Skeletal muscle cell (primary cell): ENCODE data around the gene RELN.

Source experiments
- DNase-seq: peaks from one replicate; pipeline ENCODE4 v3.0.0-alpha.2; 2010; ENCODE audit warnings: low read depth
- H3K4me3 ChIP-seq: 2 replicates; pipeline ENCODE4 v1.5.1; 2011; ENCODE audit warnings: low read depth, mild to moderate bottlenecking, control low read depth, low read length, moderate library complexity

RELN gene

DNA sequence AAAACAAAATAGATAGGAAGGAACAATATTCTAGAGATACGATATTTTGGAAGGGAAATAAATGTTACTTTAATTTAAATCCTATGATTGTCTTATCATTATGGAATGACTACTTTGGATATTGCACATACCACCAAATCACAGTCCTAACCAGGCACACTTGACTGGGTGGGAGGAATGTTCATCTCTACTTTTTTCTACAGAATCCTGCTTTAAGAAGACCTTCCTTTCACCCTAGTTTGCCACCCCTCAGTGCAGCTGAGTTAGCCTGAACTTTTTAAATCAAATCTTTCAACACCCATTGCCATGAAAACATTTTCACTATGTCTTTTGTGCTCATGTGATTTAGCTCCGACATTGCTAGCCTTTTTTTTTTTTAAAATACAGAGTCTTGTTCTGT lies 38.1 kb downstream of the RELN start:
- no peak for DNase-seq
- H3K4me3 ChIP-seq: no peak overlapping the region

DNA sequence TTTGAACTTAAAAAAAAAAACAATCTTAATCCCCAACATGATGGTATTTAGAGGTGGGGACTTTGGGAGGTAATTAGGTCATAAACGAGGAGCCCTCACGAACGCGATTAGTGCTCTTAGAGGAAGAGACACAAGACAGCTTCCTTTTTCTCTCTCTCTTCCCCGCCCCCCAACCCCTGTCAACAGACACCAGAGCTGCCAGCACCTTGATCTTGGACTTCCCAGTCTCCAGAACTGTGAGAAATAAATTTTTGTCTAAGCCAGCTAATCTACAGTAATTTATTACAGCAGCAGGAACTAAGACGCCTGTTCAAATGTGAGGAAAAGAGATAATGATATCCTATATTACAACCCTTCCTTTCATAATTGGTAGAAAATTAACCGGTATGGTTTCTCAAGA lies 40.1 kb downstream of the RELN start:
- no peak overlapping the region for H3K4me3 ChIP-seq
- DNase-seq: no peak

DNA sequence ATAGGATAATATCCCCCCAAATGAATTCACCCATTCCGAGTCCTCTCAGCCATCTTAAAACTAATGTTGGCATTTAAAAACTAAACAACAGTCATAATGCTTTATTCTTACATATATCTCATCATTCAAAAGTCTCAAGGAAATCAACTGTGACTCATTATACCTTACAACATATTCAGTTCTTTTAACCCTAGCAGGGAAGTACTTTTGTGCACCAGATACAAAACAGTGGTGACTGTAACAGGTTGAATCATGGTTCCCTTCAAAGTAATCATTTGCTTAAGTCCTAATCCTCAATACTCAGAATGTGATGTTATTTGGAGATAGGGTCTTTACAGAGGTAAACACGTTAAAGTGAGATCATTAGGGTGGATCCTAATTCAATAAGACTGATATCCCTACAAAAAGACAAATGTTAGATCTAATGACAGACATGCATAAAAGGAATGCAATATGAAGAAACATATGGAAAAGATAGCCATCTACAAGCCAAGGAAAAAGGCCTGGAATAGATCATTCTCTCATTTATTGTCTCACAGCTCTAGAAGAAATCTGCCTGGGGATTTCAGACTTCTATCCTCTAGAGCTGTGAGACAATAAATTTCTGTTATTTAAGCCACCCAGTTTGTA lies 42.3 kb downstream of the RELN start:
- no peak overlapping the region for H3K4me3 ChIP-seq
- no peak for DNase-seq

DNA sequence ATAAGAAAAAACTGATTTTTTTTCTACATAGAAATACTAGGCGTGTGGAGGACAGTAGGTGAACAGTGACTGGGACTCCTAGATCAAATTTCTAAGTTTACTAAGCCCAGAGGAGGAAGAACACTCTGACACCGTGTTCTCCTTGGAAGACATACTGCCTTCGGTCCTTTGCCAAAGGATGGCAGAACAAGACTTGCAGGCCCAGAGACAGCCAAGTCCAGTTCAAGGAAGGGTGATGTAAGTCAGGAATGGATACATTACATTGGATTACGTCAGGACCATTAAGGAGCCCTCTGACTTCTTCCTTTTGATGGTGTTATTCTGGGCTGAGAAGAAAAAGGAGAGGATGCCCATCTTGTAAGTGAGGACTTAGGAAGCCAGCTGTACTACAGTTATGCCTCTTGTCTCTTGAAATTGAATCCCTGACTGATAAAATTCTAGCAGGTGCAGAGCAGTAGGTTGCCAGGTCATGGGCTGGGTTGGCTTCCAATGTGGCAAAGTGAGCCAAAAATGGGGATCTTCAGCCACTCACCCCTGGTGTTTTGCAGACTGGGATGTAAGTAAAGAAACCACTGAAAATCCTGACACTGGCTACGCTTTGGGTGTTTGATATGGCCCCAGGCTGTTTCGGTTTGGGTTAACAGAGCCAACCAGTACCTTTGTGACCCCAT lies 45.1 kb downstream of the RELN start:
- no peak overlapping the region for H3K4me3 ChIP-seq
- DNase-seq: no peak

DNA sequence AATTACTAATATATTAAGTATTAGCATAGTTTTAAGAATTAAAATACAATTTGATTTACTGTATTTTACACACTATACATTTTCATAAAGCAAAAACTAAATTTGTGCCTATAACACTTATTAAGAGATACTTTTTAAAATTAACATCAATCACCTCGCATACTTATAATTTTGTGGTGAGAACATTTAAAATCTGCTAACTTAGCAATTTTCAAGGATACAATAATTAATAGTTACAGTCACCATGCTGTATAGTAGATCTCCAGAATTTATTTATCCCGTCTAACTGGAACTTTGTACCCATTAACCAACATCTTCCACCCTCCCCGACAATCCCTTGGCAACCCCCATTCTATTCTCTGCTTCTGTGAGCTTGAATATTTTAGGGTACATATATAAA lies 47.5 kb downstream of the RELN start:
- no peak overlapping the region for H3K4me3 ChIP-seq
- no peak for DNase-seq

DNA sequence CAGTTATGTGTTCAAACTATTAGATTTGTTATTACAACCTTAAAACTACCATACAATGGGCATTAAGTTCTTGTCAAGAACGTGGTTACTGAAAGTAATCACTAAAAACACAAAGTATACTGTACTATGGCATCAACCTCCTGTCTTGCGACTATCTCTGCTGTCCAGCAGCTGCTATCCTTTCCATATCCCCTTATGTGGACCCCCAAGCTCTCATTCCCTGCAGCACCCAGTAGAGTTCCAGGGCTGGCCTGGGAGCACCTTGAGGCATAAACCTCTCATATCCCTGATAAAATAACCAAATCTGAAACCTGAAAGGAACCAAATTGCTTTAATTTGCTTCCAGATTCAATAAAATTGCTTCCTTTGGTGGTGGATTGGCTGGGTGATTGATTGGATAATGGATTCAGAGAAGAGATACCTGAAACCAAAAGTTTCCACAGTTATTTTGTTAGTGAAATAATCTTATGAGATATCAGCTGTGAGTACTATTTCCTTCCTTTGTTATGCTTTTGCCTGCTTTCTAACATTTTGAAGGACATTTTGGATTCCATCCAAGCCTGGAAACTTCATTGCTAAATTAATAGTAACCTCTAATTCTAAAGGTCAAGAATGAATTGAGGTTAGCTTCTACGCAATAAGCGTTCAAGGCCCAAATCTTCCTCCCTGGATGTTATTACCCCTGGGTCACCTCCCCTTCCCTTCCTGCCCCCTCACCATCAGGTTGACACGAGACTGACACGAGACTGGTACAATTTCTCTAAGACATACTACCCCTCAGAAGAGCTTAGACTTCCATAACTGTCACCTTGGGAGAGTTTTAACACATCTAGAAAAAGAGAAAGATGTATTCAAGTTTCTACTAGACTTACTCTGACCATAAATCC lies 48.8 kb downstream of the RELN start:
- DNase-seq: no peak
- H3K4me3 ChIP-seq: no peak overlapping the region

DNA sequence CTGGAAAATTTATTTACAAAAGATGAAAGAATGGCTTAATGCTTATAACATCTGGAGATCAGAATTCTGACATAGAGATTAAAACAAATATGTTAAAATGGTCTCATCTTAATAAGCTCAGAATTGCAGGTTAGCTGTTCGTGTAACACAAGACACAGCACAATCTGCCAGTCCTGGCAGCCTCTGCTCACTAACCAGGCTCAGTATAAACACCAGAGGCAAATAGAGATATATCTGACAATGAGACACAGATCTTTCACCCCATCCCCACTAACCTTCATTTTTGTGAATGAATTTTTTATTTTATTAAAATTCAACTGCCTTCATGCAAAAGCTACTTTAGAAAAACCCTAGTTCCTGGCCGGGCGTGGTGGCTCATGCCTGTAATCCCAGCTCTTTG lies 51.8 kb downstream of the RELN start:
- DNase-seq: no peak
- H3K4me3 ChIP-seq: no peak overlapping the region

DNA sequence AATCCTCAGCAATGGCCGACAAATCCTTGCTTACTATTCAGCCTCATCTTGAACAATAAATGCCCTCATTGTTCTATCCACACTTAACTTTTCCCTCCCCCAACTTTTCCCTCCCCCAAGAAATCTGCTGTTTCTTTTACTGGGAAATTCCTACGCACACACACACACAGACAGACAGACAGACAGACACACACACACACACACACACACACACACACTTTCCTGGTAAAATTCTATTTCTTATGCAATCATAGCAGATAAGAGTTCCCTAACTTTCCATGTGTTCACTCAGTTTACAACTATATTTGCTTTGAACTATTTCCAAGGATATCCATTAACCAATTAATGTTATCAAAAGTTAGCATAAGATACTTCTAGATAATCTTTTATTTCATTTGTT lies 52.9 kb downstream of the RELN start:
- no peak for DNase-seq
- no peak overlapping the region for H3K4me3 ChIP-seq

DNA sequence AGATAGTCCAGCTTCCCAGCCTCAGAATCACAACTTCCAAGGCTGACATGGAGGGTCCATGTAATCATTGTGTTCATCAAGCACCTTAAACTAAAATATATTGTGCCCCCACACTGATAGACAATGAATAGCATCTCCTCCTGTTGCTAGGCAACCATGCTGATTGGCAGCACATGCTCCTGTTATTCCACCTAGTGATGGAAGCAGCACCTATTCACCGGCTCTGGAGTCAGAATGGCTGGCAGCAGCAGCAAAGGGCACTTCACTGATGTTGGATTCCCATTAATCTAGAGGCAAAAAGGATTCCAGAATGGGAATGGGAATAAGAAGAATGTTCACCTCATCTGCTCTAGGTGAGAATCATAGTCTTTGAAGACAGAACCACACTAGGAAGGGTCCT lies 55.0 kb downstream of the RELN start:
- DNase-seq: no peak
- no peak overlapping the region for H3K4me3 ChIP-seq

DNA sequence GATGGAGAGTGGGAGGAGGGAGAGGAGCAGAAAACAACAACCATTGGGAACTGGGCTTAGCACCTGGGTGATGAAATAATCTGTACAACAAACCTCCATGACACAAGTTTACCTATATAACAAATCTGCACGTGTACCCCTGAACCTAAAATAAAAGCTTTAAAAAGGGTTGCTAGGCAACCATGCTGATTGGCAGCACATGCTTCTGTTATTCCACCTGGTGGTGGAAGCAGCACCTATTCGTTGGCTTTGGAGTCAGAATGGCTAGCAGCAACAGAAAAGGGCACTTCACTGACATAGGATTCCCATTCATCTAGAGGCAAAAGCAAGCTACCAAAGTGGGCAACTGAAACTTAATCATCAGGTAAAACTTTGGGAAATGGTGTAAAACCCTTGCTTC lies 57.1 kb downstream of the RELN start:
- DNase-seq: no peak
- H3K4me3 ChIP-seq: no peak overlapping the region

DNA sequence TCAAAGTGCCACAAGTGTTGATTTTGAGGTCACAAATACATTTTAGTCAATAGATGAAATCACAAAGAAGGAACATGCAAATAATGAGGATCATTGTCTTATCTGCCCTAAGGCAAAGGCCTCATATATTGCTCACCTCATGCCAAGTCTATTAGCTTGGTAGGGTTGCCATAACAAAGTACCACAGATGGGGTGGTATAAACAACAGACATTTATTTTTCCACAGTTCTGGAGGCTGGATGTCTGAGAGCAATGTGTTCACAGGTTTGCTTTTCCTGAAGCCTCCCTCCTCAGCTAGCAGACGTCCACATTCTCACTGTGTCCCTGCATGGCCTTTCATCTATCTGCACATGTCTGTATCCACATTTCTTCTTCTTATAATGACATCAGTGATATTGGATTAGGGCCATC lies 59.6 kb downstream of the RELN start:
- no peak overlapping the region for H3K4me3 ChIP-seq
- no peak for DNase-seq

DNA sequence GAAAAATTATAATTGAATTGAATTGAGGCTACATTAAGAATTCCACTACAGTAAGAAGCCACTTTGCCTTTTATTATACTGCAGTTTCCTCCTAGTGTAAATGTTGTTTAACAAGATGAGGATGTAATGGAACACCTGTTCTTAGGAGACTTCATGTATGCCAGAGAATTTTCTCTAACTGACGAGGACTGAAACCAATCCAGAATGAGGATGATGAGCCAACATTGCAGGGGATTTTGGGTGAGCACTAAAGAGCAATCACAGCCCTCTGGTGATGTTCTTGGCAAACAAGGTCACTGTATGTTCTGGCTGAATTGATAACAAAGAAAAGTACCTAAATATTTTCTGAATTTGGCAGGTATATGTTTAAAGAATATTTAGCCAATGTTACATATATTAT lies 60.9 kb downstream of the RELN start:
- DNase-seq: no peak
- H3K4me3 ChIP-seq: no peak overlapping the region

DNA sequence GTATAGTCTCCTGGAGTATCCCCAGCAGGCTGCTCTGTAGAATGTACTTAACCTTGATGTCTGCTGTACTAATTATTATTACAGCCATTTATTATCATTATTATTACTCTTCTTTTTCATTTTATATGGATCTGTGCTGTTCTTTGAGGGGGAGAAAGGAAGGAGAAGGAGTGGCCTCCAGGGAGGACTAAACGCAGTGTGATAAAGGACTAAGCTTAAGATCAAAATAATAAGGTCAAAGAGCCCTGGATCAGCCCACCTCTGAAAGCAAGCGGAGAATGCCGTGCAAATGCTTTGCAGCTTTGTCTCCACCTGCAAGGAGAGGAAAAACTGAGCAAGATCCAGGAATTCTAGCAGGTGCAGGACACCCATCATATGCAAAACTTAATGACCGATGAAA lies 65.3 kb downstream of the RELN start:
- no peak for DNase-seq
- no peak overlapping the region for H3K4me3 ChIP-seq

DNA sequence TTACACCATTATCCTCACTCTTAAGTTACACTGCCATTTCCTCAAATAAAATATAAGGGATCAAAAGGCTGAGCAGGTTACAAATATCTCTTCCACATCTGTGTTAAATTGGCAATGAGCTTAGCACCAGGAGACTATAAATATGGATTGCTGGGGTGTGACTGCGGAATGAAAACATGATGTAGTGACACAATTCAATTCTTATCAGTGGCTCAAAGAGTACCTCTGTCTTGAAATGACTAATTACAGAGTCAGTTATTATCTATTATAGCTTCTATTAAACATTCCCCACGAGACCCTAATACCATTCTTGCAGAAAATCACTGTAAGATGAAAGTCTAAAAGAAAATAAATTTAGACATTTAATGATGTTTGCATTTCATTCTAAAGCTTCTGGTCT lies 67.1 kb downstream of the RELN start:
- no peak overlapping the region for H3K4me3 ChIP-seq
- DNase-seq: no peak

DNA sequence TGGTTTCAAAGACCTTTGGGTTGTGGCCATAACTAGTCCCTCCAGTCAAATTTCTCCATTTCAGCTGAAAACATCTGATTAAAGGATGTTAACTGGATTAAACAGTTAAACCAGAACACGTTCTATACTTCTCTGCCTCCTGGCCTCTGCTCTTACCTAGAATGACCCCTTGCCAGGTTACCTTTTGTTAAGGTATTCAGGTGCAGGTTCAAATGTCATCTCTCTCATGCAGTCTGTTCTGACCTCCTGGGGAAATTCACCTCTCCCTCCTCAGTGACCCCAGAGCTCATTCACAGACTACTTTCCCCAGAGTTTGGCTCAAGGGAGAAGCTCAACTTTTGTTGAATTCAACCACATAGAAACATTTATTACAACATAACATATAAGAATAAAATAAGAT lies 67.8 kb downstream of the RELN start:
- H3K4me3 ChIP-seq: no peak overlapping the region
- DNase-seq: no peak

DNA sequence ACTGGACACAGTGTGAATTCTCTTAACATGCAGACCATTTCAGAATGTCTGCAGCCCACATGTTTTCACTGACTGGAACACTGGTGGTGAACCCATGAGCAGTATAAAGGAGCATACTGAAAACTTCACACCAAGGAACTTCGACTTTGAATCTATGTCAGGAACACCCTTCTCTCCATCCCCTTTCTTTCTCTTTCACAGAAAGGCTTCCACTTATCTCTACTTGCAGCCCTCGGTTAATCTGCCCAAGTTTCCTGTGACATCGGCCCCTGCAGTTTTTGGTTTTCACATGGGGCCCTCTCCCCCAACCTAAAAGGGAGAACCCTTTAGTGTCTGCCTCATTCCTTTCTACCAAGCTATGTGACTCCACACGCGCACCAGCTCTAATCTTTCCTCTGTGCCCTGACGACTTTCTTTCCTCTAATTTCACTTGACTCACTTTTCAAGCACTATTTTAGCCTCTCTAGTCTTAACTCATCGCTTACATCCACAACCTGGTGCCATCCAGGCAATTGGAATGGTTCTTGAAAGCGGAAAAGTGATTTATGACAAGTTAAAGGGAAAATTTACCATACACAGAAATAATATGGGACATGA lies 70.1 kb downstream of the RELN start:
- no peak for DNase-seq

DNA sequence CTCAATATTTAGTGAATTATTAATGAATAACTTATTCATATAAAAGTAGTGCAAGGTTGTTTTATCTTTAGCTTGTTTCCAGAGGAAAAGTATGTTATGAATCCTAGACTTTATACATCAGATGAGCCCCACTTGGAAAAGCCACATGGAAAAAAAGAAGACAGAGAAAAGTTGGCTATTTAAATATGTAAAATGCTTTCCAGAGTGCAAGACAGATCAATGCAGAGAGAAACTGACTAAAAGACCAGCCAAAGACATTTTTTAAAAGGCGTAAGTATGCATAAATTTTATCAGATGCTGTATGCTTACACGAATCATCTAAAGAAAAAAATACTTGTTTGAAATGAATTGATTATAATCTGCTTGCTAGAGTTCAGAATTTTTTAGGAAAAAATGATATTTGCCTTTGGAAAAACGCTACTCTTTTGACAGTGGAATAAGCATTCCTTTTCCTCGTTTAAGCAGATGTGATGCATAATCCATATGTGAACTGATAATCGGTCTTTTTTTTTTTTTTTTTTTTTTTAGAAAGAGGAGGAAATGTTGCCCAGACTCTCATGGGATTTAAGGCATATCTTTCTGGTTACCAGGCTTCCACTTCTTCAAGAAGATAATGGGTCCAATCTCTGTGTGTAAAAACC lies 70.7 kb downstream of the RELN start:
- H3K4me3 ChIP-seq: no peak overlapping the region
- DNase-seq: no peak

More for the DNA sequence above, 70.1 kb downstream of the RELN start:
- no peak overlapping the region for H3K4me3 ChIP-seq

DNA sequence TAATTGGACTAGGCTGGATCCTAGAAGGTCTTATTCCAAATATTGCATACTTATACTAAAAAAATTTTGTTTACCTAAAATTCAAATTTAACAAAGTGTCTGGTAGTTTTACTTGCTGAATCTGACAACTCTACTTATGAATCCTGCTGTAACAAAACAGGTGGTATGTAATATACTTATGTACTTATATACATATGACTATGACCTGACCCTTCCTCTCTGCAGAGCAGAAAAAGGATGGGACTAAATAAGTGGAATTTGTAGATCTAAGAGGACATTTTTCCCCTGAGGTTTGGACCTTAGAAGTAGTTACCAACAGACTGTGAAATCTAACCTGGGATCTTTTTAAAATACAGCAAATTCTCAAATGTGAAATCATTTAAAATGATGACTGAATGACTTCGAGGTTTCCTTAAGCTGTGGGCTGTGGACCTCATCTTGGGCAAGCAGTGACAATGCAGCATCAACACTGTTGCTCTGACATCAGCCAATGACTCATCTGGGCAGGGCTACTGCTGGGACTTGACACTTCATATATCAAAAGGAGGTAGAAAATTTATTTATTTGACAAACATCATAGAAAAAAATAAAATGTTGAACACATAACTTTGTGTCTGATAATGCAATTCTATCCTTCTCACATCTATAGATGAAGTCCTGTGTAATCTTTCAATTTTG lies 73.6 kb downstream of the RELN start:
- no peak for DNase-seq

DNA sequence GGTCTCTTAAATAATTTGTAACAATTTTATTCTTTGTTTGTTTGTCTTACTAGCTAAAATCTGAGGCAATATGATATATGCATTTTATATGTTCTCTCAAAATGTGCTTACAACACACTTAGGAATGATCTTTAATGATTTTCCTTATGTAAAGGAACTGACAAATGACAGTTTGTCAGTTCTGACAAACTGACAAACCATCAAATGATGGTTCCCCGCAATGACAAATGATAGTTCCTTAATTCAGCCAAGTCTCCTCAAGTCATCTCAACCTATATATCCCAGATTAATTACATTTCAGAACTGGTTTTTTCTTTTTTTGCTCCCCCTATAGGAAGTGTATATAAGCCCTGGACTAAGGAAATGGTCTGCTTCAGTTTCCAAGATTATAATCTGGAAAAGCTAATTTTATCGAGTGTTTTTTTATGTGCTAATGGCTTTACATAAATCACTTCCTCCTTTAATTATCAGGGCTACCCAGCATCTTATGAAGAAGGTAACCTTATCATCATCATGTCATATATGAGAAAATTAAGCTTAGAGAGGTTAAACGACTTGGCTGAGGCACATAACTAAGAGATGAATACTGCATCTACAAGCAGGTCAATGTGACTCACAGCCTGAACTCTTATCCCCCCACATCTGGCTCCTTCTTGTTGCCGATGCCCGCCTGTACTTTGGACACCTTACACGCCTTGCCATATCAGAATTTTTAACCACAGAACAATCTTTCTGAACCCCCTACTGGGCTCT lies 75.1 kb downstream of the RELN start:
- no peak for DNase-seq
- H3K4me3 ChIP-seq: no peak overlapping the region

More for the DNA sequence above, 73.6 kb downstream of the RELN start:
- no peak overlapping the region for H3K4me3 ChIP-seq
